ENCODE data around the gene TBC1D22A.
"Not testable (repeated sequence)": the region's sequence is repeated elsewhere in the genome, so short reads cannot be mapped to it uniquely, and the experiment has no call there.

TBC1D22A gene

DNA sequence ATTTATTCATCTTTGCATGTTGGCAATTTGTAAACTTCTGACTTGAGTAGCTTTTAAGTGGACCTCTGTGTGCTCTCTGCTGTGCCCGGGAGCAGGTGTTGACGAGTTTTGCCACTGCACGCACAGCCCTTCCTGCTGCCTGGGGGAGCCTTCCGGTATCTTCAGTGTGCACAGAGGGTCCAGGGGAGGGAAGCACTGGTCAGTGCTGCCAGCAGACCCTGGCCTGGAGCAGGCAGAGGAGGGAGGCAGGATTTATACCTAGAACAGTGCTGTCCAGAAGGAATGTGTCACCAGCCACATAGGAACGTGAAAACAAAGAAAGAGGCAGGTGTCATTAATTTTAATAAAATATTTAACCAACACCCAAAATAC is 403.6 kb downstream of the TBC1D22A start:
- FAIRE-seq = no peak

DNA sequence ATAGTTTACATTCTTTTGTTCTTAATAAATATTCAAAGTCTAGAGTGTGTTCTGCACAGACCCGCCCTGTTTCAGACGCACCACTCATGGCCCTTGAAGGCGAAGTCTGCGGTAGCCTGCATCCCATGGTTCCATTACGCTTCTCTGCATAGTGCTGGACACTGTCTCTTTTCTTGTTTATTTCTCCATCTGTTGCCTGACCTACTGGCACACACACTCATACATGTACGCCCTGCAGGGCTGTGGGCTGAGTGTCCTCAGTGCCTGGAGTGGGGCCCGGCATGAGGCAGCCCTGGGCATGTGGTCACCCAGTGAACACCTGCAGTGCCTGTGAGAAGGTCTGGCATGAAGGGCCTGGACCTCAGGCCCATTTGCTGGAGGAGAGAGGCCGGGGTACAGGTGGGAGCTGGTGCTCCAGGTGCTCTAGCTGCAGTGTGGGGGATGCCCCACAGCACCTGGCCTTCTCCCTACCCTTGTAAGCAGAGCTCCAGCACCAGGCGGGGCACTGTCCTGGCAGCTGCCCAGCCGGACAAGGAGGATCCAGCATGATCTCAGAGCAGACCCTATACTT is 404.1 kb downstream of the TBC1D22A start:
- no peak for FAIRE-seq

DNA sequence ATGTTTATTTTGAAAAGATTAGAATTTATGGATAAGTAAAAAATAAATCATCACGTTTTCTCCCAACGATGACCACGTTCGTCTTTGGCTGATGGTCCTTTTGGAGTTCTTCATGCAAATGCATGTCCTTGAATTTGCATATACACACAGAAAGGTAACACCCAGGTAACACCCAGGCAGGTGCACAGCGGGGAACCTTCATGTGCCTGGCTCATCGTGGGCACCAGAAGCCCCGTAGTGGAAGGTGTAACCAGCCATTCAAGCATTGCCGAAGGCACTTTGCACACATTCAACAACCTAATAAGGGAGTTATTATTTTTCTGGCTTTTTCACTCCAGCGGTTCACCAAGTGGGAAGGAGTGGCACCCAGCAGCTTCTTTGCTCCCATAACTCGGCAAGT is 404.6 kb downstream of the TBC1D22A start:
- FAIRE-seq = no peak

DNA sequence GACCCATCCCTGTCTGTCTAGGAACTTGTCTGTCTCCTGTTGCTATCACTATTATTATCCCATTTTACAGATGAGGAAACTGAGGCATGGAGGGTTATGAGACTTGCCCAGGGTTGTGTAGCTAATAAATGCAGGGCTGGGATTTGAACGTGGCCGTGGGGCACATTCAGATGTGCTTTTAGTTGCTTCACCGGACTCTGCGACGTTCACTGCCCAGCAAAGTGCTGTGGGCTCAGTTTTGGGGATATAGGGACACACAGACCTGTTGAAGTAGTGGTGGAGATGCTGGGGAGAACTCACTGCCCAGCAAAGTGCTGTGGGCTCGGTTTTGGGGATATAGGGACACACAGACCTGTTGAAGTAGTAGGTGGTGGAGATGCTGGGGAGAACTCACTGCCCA is 405.5 kb downstream of the TBC1D22A start:
- FAIRE-seq = not testable (repeated sequence)

DNA sequence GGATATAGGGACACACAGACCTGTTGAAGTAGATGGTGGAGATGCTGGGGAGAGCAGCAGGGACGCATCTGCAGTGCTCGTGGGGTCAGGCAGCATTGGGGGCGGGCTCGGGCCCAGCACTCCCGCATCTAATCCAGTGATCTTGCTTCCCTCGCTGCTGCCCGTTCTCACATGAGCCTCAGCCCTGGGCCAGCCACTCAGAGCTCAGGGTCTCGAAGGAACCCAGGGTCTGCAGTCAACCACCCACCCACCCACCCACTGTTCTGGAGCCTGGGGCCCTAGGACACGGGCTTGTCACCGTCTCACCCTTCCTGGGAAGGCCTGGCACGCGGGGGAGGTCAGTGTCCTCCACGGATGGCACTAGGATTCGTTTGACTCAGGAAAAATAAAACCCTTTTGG is 406.0 kb downstream of the TBC1D22A start:
- FAIRE-seq = no peak

DNA sequence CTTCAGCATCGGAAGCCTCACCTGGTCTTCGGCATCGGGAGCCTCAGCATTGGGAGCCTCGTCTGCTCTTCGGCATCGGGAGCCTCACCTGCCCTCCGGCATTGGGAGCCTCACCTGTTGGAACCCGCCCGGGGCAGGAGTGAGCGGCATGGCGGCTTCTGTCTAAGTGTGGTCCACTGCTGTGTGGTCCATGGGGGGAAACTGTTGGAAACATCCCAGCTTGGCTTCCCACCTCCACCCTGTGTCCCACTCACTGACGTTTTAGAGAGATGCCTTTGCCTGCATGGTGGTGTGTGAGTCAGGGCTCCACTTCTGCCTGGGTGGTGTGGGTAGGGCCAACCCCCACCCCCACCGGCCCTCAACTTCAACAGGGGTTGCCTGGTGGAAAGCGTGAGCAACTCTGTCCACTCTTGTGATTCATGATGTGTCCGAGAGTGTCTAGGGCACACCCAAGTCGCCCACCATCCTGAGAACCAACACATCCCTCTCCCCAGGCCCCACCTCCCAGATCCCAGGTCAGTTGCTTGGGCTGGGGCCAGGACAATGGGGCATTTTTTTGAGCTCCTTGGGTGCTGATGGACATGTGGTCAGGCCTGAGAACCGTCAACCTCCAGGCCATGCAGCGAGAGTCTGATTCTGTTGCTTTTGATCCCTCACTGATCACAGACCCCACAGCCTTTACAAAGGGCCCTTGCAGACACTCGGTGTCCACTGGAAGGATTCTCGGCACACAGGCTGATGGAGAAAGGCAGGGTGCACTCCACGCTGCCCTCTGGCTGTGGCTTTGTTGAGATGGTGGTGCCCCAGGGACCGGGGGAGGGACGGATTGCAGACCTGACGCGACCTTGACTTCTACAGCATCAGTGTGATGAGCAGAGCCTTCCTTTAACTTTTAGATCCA is 406.7 kb downstream of the TBC1D22A start:
- no peak for FAIRE-seq

DNA sequence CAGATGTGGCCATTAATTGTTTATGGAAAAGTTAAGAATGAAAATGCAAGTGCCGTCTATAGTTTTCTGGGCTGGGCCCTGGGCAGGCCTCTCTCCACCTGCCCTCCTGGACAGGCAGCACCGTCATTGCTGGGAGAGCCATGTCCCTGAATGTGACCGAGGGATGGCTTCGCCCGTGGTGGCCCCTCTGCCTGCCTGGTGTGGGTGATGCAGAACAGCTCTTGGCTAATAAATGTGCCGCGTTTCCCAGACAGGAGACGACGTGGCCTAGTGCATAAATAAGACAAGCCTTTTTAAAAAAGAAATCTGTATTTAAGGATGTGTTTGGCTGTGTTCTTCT is 407.3 kb downstream of the TBC1D22A start:
- no peak for FAIRE-seq

DNA sequence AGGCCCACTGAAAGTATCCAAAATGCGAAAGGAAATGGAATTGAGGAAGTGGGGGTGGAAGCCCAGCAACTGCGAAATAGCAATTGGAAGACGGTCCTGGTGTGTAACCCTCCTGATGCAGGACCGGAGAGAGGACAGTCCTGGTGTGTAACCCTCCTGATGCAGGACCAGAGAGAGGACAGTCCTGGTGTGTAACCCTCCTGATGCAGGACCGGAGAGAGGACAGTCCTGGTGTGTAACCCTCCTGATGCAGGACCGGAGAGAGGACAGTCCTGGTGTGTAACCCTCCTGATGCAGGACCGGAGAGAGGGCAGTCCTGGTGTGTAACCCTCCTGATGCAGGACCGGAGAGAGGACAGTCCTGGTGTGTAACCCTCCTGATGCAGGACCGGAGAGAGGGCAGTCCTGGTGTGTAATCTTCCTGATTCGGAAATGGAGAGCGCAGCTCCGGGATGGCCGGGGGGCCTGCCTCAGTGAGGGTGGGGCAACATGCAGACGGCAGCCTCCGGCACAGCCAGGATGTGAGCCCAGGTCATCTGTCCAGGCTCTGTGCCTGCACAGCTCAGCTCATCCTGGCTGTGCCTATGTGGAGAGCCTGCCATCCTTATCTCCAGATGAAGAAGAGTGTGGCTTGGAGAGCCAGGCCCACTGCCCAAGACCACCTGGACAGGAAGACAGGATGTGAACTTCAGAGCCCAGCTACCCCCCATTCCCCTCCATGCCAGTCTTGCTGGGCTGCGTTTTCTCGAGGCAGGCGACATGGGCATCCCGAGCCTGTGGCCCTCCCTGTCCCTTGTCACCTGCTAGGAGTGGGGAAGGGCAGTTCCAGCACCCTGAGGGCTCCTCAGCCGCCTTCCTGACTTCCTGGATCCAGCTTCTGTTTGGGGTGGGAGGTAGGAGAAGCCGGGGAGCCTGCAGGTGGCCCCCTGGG is 408.3 kb downstream of the TBC1D22A start:
- FAIRE-seq = not testable (repeated sequence)

DNA sequence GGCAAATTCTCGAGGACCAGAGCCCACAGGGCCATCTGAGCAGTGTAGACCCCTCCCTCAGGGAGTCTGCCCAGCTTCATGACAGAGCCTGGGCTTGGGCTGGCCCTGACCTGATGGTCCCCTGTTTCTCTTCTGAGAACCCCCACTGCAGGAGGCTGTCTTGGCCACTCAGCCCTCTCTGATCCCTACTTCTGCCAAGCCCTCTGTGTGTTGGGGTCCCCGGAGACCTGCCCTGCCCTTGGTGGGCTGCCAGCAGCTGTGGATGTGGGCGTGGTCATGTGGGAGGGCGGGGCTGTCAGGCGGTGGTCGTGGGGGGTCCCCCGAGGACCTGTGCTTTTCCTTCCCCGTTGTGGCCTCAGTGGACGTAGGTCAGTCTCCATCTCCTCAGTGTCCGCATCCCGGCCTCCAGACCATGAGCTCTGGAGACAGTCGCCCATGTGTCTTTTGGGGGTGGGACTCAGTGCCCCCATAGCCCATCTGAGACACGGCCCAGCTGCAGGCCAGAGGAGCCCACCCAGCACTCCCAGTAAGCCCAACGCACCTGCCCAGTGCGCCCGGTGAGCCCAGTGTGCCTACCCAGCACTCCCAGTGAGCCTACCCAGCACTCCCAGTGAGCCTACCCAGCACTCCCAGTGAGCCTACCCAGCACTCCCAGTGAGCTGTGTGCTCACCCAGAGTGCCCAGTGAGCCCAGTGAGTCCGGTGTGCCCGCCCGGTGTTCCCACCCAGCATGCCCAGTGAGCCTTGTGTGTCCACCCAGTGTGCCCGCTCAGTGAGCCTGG is 409.2 kb downstream of the TBC1D22A start:
- FAIRE-seq = no peak

DNA sequence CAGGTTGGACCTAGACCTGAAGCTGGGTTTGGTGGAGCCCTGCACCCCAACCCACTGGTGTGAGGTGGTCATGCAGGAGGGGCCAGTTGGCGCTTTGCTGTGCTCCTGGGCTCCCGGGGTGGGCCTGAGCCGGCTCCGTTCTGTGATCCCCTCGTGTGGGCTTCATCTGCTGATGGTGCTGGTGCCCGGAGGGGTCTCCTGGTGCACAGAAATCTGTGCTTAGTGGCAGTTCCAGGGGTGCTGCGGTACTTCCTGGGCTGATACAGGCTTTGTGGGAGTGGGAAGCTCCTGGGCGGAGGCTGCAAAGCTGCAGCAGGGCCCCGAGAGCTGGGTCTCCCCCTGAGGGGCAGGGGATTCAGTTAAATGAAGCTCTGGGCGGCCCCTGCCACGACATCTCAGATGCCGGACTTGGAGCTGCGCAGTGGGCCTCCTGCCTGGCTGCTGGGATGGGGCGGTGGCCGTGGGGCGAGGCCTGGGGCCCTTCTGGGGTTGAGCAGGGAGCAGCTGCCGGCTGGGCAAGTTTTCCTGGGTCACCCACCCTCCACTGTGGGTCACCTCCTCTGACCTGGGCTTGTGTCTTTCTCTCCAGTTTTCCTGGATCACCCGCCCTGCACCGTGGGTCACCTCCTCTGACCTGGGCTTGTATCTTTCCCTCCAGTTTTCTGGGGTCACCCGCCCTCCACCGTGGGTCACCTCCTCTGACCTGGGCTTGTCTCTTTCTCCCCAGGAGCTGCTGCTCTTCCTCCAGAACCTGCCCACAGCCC is 410.5 kb downstream of the TBC1D22A start:
- no peak for FAIRE-seq

DNA sequence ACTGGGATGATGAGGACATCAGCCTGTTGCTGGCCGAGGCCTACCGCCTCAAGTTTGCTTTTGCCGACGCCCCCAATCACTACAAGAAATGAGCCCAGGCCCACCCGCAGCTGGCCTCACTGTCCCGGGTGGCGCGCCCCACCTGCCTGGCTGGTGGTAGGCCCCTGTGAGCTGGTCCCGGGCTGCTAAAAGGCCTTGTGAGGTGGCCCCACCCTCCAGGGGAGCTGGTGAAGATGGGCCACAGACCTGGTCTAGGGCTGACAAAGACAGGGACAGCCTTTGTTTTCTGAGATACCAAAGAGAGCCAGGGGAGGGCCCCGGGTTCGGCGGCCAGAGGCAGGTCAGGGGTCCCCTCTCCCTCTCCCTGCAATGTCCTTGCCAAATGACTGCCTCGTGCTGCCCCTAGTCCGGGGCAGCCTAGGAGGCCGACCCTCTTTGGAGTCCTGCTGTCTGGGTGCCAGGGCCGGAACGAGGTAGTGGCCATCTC is 411.1 kb downstream of the TBC1D22A start:
- FAIRE-seq = no peak

DNA sequence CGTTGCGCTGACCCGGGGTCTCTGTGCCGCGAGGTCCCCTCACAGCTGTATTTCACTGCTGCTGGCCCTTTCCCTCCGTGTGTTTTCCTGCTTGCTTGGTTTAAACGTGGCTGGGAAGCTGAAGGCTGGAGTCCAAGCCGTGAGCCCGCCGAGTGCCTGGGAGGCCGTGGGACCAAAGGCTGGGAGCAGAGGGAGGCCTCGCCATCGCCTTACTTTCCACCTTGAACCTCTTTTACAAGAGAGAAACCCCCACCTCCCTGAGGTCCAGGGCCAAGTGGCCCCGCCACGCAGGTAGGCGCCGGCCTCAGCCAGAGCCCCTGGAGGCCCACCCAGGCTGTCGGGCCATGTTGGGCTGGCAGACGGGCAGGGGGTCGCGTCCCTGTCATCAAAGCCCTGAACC is 411.6 kb downstream of the TBC1D22A start:
- no peak for FAIRE-seq

DNA sequence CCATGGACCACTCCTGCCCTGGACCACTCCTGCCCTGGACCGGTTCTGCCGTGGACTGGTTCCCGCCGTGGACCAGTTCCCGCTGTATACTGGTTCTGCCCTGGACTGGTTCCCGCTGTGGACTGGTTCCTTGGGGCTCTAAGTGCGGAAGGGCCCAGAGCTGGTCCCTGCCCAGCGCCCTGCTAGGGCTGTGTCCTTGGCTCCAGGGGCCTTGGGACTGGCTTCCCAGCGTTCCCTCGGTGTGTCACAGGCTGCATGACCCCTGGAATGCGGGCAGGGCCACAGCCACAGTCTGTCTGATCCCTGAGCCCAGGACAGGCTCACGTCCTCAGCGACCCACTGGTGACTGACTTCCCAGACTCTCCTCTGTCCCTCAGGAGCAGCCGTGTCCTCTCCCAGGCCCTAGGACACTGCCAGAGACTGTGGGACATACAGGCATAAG is 412.2 kb downstream of the TBC1D22A start:
- FAIRE-seq = no peak

DNA sequence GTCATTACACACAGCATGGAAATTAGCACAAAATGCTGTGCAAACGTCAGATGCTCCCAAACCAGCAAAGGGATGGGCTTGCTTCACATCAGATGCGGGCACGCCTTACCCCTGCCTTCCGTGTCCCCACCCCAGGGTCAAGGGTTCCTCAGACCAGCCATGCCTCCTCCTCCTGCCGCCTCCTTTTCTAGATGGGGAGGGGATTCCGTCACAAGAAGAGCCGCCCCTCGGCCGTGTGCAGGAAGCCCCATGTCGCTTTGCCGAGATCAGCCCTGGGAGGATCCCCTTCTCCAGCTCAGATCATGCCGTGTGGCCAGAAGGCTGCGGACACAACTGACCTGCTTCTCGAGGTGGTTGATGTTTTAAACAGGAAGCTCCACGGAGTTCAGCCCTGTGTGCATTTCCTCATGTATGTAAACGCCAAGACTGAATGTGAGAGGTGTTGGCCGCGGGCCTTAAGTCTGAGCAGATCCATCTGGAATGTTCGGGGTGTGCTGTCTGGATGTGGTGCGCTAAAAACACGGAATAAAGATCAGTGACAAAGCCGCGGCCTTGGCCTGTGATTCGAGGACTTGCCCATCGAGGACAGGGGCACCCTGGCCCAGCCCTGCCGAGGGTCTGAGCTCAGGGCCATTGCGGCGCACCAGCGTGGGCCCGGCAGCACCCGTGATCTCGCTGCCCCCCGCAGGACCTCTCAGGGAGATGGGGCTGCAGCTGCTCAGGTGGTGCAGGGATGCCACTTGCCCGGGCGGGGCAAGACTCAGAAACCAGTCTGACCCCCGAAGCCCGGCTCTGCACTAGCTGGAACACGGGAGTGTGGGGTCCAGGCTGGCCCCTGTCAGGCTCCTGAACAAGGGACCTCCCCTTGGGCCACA is 412.9 kb downstream of the TBC1D22A start:
- FAIRE-seq = no peak

DNA sequence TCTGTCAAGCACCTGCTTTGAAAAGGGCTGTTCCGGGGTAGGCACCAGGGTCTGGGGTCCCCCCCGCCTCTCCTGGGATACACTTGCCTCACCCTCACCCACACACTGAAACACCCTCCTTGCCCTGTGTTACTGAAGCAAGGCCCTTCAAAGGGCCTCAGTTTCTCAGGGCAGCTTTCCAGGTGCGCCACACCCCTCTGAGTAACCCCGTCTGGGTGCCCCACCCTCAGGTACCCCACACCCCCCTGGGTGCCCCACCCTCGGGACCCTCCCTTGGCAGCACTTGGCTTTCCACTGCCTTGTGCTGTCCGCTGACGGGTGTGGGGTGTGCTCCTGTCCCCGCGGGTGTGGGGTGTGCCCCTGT is 413.6 kb downstream of the TBC1D22A start:
- FAIRE-seq = no peak

DNA sequence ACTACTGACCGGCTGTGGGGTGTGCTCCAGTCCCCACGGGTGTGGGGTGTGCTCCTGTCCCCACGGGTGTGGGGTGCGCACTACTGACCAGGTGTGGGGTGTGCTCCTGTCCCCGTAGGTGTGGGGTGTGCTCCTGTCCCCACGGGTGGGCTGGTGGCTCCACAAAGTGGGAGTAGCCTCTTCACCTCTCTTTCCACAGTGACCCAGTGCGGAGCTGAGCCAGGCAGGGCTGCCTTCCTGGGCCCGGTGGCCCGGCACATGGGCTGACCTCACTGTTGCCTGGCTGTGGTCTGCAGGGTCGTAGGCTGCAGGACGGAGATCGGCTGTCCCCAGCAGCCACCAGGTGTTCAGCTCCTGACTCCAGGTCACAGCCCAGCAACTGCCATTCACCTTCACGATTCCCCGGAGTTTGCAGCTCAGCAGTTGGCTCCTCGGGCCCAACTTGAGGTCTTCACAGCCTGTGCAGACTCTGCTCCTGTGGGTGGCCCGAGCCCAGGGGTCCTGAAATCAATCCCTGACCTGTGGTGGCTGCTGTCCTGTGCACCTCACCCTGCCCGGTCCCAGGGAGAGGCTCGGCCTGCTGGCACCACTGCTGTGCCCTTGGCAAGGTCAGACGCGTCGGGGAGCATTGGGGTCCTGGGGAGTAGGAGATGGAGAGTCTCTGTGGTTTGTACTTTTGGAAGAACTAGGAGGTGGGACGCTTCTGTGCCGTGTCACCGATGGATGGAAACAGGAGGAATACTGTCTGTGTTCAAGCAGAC is 414.3 kb downstream of the TBC1D22A start:
- no peak for FAIRE-seq

DNA sequence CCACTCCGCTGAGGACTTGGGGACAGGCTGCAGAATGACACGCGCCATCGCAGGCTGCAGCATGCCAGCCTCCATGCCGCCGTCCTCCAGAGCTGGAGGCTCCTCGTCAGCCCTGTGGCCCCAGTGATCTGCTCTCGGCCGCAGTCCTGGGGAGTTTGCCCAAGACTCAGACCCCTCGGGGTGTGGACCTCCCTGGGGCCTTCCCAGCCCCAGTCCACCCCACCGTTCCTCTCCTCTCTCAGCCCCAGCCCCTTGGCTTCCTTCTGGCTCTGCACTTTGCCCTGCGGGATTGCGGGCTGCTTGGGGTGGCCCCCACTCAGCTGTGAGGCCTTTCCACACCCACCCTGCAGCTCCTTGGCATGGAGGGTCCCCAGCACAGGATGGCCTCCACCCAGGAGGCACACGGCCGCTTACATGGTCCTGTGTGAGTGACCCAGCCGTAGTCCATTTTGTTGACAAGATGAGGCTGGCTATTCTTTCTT is 414.9 kb downstream of the TBC1D22A start:
- no peak for FAIRE-seq

DNA sequence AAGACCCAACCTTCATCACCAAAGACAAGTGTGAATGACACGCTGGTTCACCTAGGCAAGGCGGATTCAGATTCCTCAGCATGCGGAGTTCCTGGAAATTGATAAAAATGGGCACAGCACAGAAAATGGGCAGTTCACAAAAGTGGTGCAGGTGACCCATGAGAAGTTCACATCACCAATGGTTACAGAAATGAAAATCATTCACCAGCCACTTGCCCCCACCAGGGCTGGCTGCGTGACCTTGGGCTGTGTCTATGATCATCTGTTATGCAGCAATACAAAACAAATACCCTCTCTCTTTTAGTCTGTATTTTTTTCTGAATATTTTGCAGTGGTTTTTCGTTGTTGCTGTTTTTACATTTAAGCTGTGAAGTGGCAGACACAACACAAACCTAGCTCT is 415.9 kb downstream of the TBC1D22A start:
- FAIRE-seq = no peak

DNA sequence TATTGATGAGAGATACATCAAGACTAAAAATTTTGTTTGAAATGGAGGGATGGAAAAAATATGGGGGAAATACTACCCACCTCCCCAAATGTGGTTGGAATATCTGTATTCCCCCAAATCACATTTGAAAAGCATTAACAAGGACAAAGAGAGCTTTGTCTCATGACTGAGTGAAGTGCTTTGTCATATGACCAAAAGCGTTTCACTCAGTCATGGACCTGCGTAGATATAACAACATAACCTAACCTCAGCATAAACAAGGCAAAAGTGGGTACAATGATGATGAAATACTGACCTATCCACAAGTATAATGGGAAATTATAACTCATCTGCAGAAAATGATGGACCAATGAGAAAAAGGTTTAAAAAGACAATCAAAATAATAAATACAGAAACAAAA is 418.3 kb downstream of the TBC1D22A start:
- FAIRE-seq = no peak
